GM19324 (cell line): ENCODE data around the gene TSPAN9.

Experiments used
- ATAC-seq: cut with Tn5 transposase; IDR thresholded peaks from one replicate; pipeline ENCODE4 v1.9.1; 2021; ENCODE audit warnings: mild to moderate bottlenecking, moderate library complexity; ENCODE audit not compliant: unreplicated experiment, low FRiP score

TSPAN9 gene

DNA sequence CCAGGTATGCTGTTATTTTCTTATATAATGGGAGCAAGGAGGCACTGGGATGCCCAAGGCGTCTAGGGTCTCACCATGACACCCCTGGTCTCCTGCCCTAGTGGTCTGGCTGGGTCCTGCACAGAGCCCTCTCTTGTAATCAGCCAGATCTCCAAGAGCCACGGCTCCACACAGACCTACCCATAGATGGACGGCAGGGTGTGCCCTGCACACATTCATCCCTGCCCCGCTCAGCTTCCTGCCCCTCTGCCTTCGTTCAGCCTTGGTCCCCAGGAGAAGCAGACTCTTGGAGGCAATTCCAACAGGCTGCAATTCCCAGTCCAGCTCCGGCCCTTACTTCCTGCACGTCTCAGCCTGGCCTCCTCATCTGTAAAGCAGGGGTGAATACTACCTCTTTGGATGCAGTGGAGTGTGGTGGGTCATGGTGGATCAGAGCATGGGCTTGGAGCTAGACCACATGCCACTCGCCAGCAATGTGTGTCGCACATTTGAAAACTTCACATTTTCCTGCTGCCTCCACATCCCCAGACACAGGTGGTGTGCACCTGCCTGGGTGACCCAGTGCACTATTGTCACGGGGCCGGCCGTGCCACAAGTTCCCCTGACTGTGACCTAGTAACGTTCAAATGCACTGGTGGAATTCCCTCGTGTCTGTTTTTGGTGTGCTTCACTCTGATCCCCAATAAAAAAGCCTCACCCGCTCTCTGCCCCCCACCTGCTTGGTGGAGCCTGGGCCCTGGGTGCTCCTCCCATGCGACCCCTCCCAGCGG is 242.7 kb downstream of the TSPAN9 start:
- ATAC-seq = no peak

GRCh38 chr12:3320881-3321509 is 243.8 kb downstream of the TSPAN9 start:
- no peak for ATAC-seq

DNA sequence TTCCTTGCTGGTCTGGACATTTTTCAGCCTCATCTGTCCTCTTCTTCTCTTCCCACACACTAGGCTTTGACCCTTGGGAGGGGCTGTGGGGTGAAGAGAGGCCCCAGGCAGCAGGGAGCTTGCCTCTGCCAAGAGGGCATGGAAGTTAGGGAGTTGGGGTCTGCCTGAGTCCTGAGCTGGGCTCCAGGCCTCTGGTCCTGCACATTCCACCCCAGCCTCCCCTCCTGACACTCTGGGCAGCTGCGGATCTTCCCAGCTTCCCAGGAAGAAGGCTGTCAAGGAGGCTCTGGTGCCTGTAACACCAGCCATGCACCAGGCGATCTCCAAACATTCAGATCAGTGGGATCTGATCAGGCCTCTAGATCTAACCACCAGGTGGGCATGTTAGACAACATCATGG is 244.7 kb downstream of the TSPAN9 start:
- no peak for ATAC-seq

- ATAC-seq = no peak
Observed at GRCh38 chr12:3323002-3323685, 246.0 kb downstream of the TSPAN9 start.

DNA sequence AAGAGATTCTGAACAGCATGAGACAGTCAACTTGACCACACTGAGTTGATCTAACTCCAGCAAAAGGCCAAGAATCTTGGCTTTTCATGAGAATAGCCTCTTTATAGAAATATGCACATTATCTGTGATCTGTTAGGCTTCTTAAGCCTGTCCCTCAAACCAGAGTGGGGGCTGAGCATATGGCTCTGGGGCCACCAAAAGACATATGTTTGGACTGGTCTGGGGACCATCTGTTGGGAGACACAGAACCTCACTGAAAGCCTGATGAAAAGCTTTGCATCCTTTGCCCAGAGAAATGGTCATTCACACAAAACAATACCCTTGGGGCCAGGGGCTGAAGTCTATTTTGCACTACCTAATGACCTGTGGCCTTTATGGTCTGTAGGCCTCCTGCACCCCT is 248.6 kb downstream of the TSPAN9 start:
- no peak for ATAC-seq

- ATAC-seq = no peak
Observed at GRCh38 chr12:3326156-3326849, 249.1 kb downstream of the TSPAN9 start.

GRCh38 chr12:3326850-3327780 is 249.9 kb downstream of the TSPAN9 start:
- ATAC-seq = no peak

DNA sequence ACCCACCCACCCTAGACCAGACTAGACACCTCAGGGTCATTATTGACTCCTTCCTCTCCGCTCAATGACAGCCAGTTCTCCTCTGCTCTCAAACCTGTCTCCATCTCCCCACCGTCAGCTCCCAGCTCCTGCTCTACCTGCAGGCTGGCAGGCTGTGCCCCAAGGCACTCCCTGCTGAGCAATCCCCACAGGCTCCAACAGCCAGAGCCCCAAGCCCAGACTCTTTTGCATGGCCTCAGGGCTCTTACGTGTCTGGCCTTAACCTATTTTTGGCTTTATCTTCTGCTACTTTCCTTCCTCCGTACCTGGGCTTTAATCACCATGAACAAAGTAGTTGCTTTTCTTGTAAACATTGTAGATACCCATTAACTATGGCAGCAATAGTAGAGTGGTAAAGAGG is 250.9 kb downstream of the TSPAN9 start:
- no peak for ATAC-seq

DNA sequence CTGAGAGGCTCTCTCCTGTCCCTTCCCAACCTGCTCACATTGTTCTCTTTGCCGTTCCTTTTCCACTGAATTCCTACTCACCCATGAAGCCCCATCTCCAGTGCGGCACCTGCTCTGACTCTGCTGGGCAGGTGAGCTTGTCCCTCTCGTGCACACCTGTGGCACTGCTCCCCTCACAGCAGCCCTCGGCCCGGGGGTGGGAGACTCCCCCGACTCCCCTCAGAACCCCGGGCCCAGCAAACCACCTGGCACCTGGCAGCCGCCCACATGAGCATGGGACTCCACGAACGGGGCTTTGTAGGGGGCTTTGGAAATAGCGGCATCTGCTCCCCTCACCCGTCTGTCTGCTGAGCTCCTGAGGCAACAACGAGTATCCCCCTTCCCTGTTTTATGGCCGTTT is 251.4 kb downstream of the TSPAN9 start:
- ATAC-seq = no peak

- no peak for ATAC-seq
Observed at GRCh38 chr12:3329361-3329760, 252.2 kb downstream of the TSPAN9 start.

DNA sequence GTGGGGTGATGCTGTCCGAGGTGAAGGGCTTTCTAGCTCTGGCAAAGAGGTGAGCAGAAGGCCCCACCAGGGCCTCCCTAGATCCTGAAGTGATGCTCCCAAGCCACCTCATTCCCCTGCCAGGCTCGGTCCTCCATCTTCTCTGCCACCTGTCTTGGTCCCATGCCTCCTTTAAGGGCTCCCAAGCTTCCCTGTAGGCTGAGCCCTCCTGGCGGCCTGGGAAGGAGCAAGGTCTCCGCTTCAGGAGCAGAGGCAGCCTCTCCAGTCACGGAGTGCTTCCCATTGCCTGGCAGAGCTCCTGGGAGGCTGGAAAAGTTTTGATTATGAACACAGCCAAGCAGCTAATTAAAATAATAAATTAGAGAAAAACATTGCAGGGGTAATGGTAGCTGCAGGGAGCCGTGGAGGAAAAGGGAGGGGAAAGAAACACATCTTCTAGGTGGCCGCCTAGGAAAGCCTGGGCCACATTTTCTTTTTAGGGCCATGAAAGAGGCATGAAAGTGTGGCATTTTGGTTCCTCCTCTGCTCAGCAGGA is 253.9 kb downstream of the TSPAN9 start:
- no peak for ATAC-seq

DNA sequence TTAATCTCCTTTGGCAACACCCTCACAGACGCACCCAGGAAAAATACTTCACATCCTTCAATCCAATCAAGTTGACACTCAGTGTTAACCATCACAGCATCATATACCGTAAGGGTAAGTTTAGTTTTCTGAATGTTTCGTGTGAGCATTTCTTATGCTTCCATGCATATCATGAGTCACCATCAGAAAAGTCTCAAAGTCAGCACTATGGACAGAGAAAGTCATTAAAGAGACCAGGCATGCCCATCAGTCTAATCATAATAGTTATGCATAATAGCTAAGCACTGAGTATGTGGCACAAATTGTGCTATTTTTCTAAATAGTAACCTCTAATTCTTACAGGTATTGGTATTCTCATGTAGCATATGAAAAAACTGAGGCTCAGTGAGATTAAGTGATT is 255.0 kb downstream of the TSPAN9 start:
- no peak for ATAC-seq

DNA sequence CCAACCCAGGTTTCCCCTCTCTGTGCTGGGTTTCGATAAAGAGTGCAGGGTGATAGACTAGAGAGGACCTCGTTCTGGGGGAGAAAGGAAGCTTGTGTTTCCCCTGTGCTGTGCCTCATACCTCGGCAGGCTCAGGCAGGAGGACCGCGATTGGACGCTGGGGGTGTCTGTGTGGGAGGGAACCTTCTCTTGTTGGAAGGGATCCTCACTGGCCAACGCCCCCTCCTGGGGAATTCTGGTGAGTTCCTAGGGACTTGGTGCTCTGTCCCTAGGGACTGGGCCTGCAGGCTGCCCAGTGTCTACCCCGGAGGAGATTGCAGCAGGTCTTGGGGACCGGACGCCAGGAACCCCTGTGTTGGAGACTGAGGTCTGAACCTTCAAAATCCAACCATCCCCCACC is 256.4 kb downstream of the TSPAN9 start:
- ATAC-seq = no peak

DNA sequence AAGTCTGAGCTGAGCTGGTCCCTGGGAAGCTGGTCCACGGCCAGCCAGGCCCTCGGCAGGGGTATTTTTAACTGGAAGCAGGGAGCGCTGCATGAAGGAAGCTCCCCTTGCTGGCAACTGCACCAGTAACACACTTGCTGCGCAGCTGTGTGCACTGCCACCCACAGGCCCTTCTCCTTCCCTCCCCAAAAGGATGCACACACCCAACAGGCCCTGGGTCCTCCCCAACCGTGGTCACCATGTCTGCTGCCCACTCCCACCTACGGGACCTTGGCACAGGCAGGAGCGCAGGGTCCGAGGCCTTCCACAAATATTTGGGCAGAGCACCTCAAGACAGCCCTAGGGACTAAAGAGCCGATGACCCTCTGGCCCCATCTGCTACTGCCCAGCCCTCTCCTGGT is 256.8 kb downstream of the TSPAN9 start:
- ATAC-seq = no peak

DNA sequence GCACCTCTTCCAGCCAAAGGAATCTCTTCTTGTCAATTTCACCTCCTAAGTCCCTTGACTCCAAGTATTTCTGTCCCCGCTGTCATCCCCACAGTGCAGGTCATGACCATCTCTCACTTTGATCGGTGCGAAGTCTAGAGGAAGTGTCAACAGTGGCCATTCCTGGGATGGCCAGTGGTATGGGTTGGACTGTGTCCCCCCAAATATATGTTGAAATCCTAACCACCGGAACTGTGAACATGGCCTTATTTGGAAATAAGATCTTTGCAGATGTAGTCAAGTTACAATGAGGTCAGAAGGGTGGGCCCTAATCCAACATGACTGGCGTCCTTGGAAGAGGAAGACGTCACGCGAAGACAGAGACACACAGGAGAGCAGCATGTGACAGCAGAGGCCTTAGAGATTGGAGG is 257.9 kb downstream of the TSPAN9 start:
- no peak for ATAC-seq
